ENCODE data around the gene USH2A. TPM values are rescaled to one million over a fixed set of nuclear protein-coding genes. Genes with fewer than 3 reads are reported as not detected.

Gene USH2A
- polyA plus RNA-seq, 3 donors, result not detected

GRCh38 chr1:215878843-215879242 is 544.4 kb downstream of the USH2A start:
- no peak overlapping the region for H3K27ac ChIP-seq (ENCODE audit: low read depth, low read length)
- 78 to 87% (median 81%) methylated on average over 5 of the region's 5 CpGs for WGBS, 3 donors

- H3K27ac ChIP-seq (ENCODE audit: low read depth, low read length), result no peak overlapping the region
- 47 to 73% (median 70%) methylated on average over 5 of the region's 5 CpGs for WGBS, 3 donors
Observed at GRCh38 chr1:215878128-215878527, 545.1 kb downstream of the USH2A start.

DNA sequence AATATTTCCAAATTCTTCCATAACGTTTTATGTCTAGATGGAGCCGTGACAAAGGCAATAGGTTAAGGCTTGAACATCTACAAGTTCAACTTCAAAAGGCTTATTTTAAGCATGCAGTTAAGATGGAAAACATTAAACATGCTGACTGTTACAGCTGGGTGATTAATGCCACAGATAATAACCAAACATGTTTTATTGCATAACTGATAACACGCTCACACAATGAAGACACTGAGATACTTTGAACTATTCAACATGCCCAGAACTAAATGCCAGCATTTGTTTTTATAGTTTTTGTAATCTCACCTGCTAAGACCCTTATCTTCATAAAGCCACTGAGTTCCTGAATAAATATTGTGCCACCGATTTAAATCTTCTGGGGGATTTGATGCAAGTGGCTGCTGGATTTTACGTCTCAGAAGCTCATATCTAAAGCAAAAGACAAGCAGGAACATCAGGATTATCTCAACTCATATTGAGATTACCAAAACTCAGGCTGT is 545.7 kb downstream of the USH2A start:
- H3K27ac ChIP-seq (ENCODE audit: low read depth, low read length), result no peak overlapping the region
- 21 to 57% (median 53%) methylated on average over 5 of the region's 5 CpGs for WGBS, 3 donors

DNA sequence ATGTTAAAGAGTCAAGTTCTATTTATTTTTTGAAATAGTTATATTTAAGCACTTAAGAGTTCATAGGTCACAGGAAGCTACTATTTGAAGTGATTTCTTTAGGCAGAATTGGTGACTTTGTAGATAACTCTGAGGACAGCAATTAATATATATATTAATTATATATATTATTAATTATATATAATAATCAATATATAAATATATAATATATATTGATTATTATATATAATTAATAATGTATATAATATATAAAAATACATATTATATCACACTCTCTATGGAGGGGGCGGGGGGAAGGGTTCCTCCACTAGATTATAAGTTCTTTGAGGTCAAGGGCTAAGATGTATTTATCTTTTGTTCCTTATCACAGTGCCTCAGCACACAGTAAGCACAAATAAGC is 547.5 kb downstream of the USH2A start:
- H3K27ac ChIP-seq (ENCODE audit: low read depth, low read length), result no peak overlapping the region
- WGBS, 3 donors, result 67 to 81% (median 81%) methylated on average over 1 of the region's 1 CpG

DNA sequence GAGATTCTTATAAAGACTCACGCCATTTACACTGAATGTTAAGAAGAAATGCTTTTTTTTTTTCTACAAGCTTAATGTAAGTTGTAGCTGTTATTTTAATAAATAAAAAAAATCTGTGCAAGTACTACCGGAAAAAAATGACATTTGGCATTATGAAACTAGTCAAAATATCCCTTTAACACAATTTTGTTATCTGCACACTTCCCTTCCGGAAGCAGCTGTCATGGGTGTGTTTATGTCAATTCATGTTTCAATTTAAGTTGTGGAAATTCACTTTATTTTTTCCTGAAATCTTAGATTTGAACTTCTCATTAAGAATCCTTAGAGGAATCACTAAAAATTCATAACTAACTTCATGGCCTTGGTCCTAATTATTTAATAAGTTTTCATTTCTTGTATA is 548.0 kb downstream of the USH2A start:
- WGBS, 3 donors, result 60 to 70% (median 70%) methylated on average over 3 of the region's 3 CpGs
- H3K27ac ChIP-seq (ENCODE audit: low read depth, low read length), result no peak overlapping the region

DNA sequence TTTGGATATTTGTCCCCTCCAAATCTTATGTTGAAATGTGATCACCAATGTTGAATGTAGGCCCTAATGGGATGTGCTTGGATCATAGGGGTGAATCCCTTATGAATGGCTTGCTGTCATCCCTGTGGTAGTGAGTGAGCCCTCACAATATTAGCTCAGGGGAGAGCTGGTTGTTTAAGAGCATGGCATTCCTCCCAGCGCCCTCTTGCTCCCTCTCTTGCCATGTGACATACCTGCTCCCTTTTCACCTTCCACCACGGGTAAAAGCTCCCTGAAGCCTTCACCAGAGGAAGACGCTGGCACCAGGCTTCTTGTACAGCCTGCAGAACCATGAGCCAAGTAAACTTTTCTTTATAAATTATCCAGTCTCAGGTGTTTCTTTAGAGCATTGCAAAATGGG is 550.6 kb downstream of the USH2A start:
- no peak overlapping the region for H3K27ac ChIP-seq (ENCODE audit: low read depth, low read length)
- 47 to 70% (median 69%) methylated on average over 3 of the region's 3 CpGs for WGBS, 3 donors

GRCh38 chr1:215868500-215868899 is 554.7 kb downstream of the USH2A start:
- 42 to 65% (median 49%) methylated on average over 1 of the region's 1 CpG for WGBS, 3 donors
- no peak overlapping the region for H3K27ac ChIP-seq (ENCODE audit: low read depth, low read length)

- 20 to 69% (median 62%) methylated on average over 3 of the region's 3 CpGs for WGBS, 3 donors
- no peak overlapping the region for H3K27ac ChIP-seq (ENCODE audit: low read depth, low read length)
Observed at GRCh38 chr1:215865060-215865459, 558.2 kb downstream of the USH2A start.

DNA sequence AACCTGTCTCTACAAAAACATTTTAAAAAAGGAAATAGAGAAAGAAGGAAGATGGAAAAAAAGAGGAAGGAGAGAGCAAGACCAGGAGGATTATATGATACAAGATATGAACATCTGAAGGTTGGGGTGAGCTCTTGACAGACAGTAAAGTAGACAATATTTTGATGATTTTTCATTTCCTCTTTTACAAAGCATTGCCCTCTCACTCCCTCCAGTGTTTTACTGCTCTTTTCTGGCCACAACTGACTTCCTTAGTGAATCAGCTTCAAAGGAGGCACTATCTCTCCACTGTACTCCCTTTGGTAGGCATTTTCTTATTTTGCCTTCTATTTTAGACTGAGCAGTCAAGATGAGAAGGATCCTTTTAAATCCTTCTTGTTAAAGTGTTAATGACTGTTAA is 559.5 kb downstream of the USH2A start:
- H3K27ac ChIP-seq (ENCODE audit: low read depth, low read length), result no peak overlapping the region

GRCh38 chr1:215860833-215861232 is 562.4 kb downstream of the USH2A start:
- WGBS, 3 donors, result 69 to 82% (median 76%) methylated on average over 3 of the region's 3 CpGs
- no peak overlapping the region for H3K27ac ChIP-seq (ENCODE audit: low read depth, low read length)

GRCh38 chr1:215857317-215857716 is 565.9 kb downstream of the USH2A start:
- WGBS, 3 donors, result 34 to 92% (median 56%) methylated on average over 2 of the region's 2 CpGs

GRCh38 chr1:215845234-215845891 is 577.9 kb downstream of the USH2A start:
- 49 to 71% (median 65%) methylated on average over 6 of the region's 6 CpGs for WGBS, 3 donors

More at GRCh38 chr1:215857317-215857716, 565.9 kb downstream of the USH2A start:
- H3K27ac ChIP-seq (ENCODE audit: low read depth, low read length), result no peak overlapping the region

GRCh38 chr1:215844777-215845176 is 578.5 kb downstream of the USH2A start:
- WGBS, 3 donors, result 75 to 77% (median 76%) methylated on average over 2 of the region's 2 CpGs
- H3K27ac ChIP-seq (ENCODE audit: low read depth, low read length), result no peak overlapping the region

More at GRCh38 chr1:215845234-215845891, 577.9 kb downstream of the USH2A start:
- H3K27ac ChIP-seq (ENCODE audit: low read depth, low read length), result no peak overlapping the region

DNA sequence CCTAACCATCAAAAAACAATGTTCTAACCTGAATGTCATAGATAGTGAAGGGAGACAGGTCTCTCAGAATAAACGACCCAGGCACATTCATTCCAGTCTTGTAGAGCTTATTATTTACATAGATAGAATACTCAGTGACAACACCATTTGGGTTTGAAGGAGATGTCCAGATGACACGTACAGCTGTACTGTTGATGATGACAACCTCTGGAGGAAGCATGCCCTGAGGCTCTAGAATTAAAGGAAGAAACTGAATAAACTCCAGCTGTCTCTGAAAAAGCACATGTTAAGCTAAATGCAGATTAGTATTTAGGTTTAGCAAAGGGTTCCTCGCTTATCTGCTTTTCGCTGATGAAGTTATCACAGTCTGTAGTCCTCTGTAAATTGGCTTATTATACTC is 579.0 kb downstream of the USH2A start:
- 65 to 74% (median 72%) methylated on average over 4 of the region's 4 CpGs for WGBS, 3 donors
- no peak overlapping the region for H3K27ac ChIP-seq (ENCODE audit: low read depth, low read length)

GRCh38 chr1:215842905-215843304 is 580.3 kb downstream of the USH2A start:
- WGBS, 3 donors, result 65 to 95% (median 79%) methylated on average over 3 of the region's 3 CpGs

GRCh38 chr1:215835951-215836350 is 587.3 kb downstream of the USH2A start:
- H3K27ac ChIP-seq (ENCODE audit: low read depth, low read length), result no peak overlapping the region
- WGBS, 3 donors, result 72 to 85% (median 79%) methylated on average over 2 of the region's 2 CpGs

More at GRCh38 chr1:215842905-215843304, 580.3 kb downstream of the USH2A start:
- H3K27ac ChIP-seq (ENCODE audit: low read depth, low read length), result no peak overlapping the region

GRCh38 chr1:215833941-215834729 is 589.1 kb downstream of the USH2A start:
- 80 to 84% (median 82%) methylated on average over 3 of the region's 3 CpGs for WGBS, 3 donors
- no peak overlapping the region for H3K27ac ChIP-seq (ENCODE audit: low read depth, low read length)

GRCh38 chr1:215830226-215830810 is 592.9 kb downstream of the USH2A start:
- no peak overlapping the region for H3K27ac ChIP-seq (ENCODE audit: low read depth, low read length)
- 72 to 77% (median 72%) methylated on average over 7 of the region's 7 CpGs for WGBS, 3 donors

GRCh38 chr1:215825056-215825455 is 598.2 kb downstream of the USH2A start:
- H3K27ac ChIP-seq (ENCODE audit: low read depth, low read length), result no peak overlapping the region
